ENCODE results near the gene ITPR1. TPM values are rescaled to one million over a fixed set of nuclear protein-coding genes. Genes with fewer than 3 reads are reported as not detected.

Gene ITPR1
- total and polyA plus RNA-seq, 10 of the 15 experiments (the other 5 are each of a cell fraction or from before 2014, with no cell fraction given) = 12.2 to 239 (median 28.4) TPM

- TF ChIP-seq NBN (IDR thresholded peaks at IDR 0.05) (no peak), BCL3 (IDR thresholded peaks at IDR 0.05; ENCODE audit: borderline replicate concordance, insufficient read depth, low read depth, low read length, poor library complexity, severe bottlenecking) (no peak), ATF7 (IDR thresholded peaks at IDR 0.05; ENCODE audit: low read depth) (no peak), ZBED1 (IDR thresholded peaks at IDR 0.05; ENCODE audit: borderline replicate concordance) (no peak)
These were observed 306.4 kb downstream of the ITPR1 start (continued) for GRCh38 chr3:4799266-4800256.

GRCh38 chr3:4800595-4800994, 307.4 kb downstream of the ITPR1 start:
- no TSS peak for BruUV-seq (replicated peaks)
- Histone ChIP-seq H3K79me2 (ENCODE audit: control insufficient read depth, insufficient read depth, low read length) (no peaks in the 10 kb centered on the region), H3K27me3 (replicated peaks in 1 of 2; ENCODE audit: control insufficient read depth in 2 of 2, insufficient read depth in 2 of 2, low read length in 1 of 2) (no peaks in the 10 kb centered on the region), H3K27ac (ENCODE audit: control insufficient read depth, insufficient read depth) (no peak overlapping the region), H3K4me2 (ENCODE audit: control insufficient read depth, insufficient read depth) (no peak overlapping the region), H2AFZ (ENCODE audit: control insufficient read depth, low read depth, low read length) (no peak overlapping the region), H3K9me3 (replicated peaks; ENCODE audit: control insufficient read depth, insufficient read depth, low read length) (no peaks in the 10 kb centered on the region), H3K9ac (ENCODE audit: control insufficient read depth, insufficient read depth, low read length) (no peak overlapping the region), H3K36me3 (ENCODE audit: control insufficient read depth in 2 of 2, insufficient read depth in 2 of 2, low read length in 1 of 2) (peaks cover 11 to 16% of the 10 kb centered on the region in 2 experiments), H3K4me3 (no peak overlapping the region), H4K20me1 (ENCODE audit: control insufficient read depth, insufficient read depth) (no peaks in the 10 kb centered on the region), H3K4me1 (ENCODE audit: control insufficient read depth, insufficient read depth, low read length) (no peaks in the 10 kb centered on the region)
- no peak for DNase-seq (ENCODE audit: low read depth, low spot score)
- FAIRE-seq = no peak
- ATAC-seq = no peak
- POLR2A ChIA-PET = no interaction called here
- 85% methylated on average over 4 of the region's 4 CpGs for WGBS (ENCODE audit: insufficient coverage, insufficient replicate concordance, low lambda C conversion rate, missing lambda C conversion rate)
- RAD21 ChIA-PET (ENCODE audit: unreplicated experiment) = no interaction called here
- SMC1A ChIA-PET (ENCODE audit: uncharacterized antibody, unreplicated experiment) = interaction anchor here (0.5 kb wide), 1 partner anchor 1683 kb away, joined by 3 read pairs; no protein-coding TSS in a partner anchor
- CTCF ChIA-PET = no interaction called here
- in situ Hi-C loops (cut with MboI) = no loop called here
- intact Hi-C loops (cut with micrococcal nuclease; ENCODE audit: unreplicated experiment) = no loop called here
- TF ChIP-seq ZNF592 (IDR thresholded peaks at IDR 0.05) (no peak), POLR2AphosphoS5 (IDR thresholded peaks at IDR 0.05; ENCODE audit: low read length) (no peak), CHD4 (IDR thresholded peaks at IDR 0.05) (no peak), SKIL (IDR thresholded peaks at IDR 0.05; ENCODE audit: low read depth, poor library complexity, severe bottlenecking) (no peak), TCF12 (IDR thresholded peaks at IDR 0.05; ENCODE audit: low read depth, low read length) (no peak), PAX8 (IDR thresholded peaks at IDR 0.05) (no peak), ZZZ3 (IDR thresholded peaks at IDR 0.05; ENCODE audit: control insufficient read depth, insufficient read length, low read depth) (no peak), YBX1 (IDR thresholded peaks at IDR 0.05) (no peak), ZNF24 (IDR thresholded peaks at IDR 0.05) (no peak), POU2F2 (IDR thresholded peaks at IDR 0.05; ENCODE audit: borderline replicate concordance, low read depth, low read length) (no peak), TCF3 (IDR thresholded peaks at IDR 0.05; ENCODE audit: borderline replicate concordance, insufficient read depth, low read depth, low read length) (no peak), NR2F1 (conservative IDR thresholded peaks at IDR 0.05) (no peak)

Data from GM12878 (cell line).